ENCODE measurements around the gene CNNM2. TPM values are rescaled to one million over a fixed set of nuclear protein-coding genes. Genes with fewer than 3 reads are reported as not detected.

Gene CNNM2
- total and polyA plus RNA-seq, 4 donors: 3.0 to 18.3 (median 7.8) TPM

DNA sequence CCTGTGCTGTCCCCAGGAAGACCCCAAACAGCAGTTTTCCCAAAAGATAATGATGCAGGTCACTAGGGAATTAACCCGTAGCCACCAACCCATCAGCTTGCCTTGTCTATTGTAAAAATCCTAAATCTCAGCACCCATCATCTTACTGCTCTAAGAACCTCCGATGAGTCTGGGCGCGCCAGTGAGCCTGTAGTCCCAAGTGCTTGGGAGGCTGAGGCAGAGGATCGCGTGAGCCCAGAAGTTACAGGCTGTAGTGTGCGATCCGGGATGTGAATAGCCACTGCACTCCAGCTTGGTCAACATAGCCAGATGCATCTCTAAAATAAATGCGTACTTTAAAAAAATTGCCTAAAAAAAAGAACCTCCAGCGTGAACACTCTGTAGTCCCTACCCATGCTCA lies 47.9 kb upstream of the CNNM2 start:
- TF ChIP-seq, protein P1, sequence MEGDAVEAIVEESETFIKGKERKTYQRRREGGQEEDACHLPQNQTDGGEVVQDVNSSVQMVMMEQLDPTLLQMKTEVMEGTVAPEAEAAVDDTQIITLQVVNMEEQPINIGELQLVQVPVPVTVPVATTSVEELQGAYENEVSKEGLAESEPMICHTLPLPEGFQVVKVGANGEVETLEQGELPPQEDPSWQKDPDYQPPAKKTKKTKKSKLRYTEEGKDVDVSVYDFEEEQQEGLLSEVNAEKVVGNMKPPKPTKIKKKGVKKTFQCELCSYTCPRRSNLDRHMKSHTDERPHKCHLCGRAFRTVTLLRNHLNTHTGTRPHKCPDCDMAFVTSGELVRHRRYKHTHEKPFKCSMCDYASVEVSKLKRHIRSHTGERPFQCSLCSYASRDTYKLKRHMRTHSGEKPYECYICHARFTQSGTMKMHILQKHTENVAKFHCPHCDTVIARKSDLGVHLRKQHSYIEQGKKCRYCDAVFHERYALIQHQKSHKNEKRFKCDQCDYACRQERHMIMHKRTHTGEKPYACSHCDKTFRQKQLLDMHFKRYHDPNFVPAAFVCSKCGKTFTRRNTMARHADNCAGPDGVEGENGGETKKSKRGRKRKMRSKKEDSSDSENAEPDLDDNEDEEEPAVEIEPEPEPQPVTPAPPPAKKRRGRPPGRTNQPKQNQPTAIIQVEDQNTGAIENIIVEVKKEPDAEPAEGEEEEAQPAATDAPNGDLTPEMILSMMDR (IDR thresholded peaks at IDR 0.05; ENCODE audit: control extremely low read depth, extremely low read depth): no peak
- H3K9ac ChIP-seq (ENCODE audit: insufficient read depth in 1 of 2, low read length in 2 of 2): peak overlapping the region; percentile 49 to 71
- no peak for ATAC-seq (ENCODE audit: insufficient read depth, low FRiP score)

DNA sequence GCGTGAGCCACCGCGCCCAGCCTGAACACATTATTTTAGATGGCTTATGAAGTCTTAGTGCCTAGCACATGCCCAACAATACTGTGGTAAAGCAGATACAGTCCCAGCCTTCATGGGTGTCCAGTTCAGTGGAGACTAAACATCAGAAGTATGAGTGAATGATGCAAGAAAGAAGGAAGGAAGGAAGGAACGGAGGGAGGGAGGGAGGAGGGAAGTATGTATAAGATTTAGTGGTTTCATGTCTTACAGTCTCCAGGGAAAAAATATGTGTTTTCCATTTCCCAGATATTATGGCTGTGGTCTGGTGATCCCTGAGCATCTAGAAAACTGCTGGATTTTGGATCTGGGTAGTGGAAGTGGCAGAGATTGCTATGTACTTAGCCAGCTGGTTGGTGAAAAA lies 45.9 kb upstream of the CNNM2 start:
- H3K27ac ChIP-seq (ENCODE audit: low read depth in 1 of 2, low read length in 1 of 2): no peak overlapping the region
- no peak for ATAC-seq (ENCODE audit: insufficient read depth, low FRiP score)
- WGBS, 2 donors: 81 to 89% methylated on average over 4 of the region's 4 CpGs

More for the DNA sequence above, 47.9 kb upstream of the CNNM2 start:
- peaks cover 0 to 6% (median 2%) of the 10 kb centered on the region in 4 donors for H3K36me3 ChIP-seq (ENCODE audit: control insufficient read depth in 4 of 4, insufficient read depth in 4 of 4, low read length in 4 of 4)
- peak in 1 of 3 donors; percentile 11 for DNase-seq
- no peaks in the 10 kb centered on the region for H3K27me3 ChIP-seq (ENCODE audit: control insufficient read depth in 3 of 3, insufficient read depth in 3 of 3, low read length in 2 of 3)
- peaks cover 0 to 11% (median 0%) of the 10 kb centered on the region in 5 donors for H3K4me1 ChIP-seq (ENCODE audit: control insufficient read depth in 5 of 5, insufficient read depth in 5 of 5, low read length in 5 of 5)
- H3K27ac ChIP-seq (ENCODE audit: low read depth in 1 of 2, low read length in 1 of 2): no peak overlapping the region
- H3K9me3 ChIP-seq (ENCODE audit: control insufficient read depth in 4 of 4, insufficient read depth in 3 of 4, low read length in 3 of 4): no peaks in the 10 kb centered on the region
- 92 to 93% methylated on average over 10 of the region's 10 CpGs for WGBS, 2 donors
- no peak overlapping the region for H3K4me3 ChIP-seq

DNA sequence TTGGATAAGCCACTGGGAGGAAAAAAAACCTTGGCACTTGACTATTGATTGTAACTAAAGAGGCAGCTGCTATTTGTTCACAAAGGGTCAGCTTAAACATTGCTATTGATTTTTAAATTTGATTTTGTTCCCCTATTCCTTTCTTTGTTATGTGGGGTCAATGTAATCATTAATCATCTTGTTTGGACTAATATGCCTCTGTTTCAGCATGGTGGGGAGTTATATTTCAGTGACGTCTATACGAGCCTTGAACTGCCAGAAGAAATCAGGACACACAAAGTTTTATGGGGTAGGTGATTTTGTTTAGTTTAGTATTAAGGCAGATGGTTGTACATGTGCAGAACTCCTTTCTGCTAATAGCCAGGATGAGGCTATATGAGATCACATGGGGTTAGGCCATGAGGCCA lies 41.3 kb upstream of the CNNM2 start:
- Histone ChIP-seq H3K36me3 (ENCODE audit: control insufficient read depth in 4 of 4, insufficient read depth in 4 of 4, low read length in 4 of 4) (peaks cover 0 to 6% (median under 1%) of the 10 kb centered on the region in 4 donors), H3K9me3 (ENCODE audit: control insufficient read depth in 4 of 4, insufficient read depth in 3 of 4, low read length in 3 of 4) (no peaks in the 10 kb centered on the region), H3K27ac (ENCODE audit: low read depth in 1 of 2, low read length in 1 of 2) (no peak overlapping the region), H3K4me3 (no peak overlapping the region), H3K4me1 (ENCODE audit: control insufficient read depth in 5 of 5, insufficient read depth in 5 of 5, low read length in 5 of 5) (no peaks in the 10 kb centered on the region), H3K27me3 (ENCODE audit: control insufficient read depth in 3 of 3, insufficient read depth in 3 of 3, low read length in 2 of 3) (no peaks in the 10 kb centered on the region), H3K9ac (ENCODE audit: insufficient read depth in 1 of 2, low read length in 2 of 2) (no peak overlapping the region)
- 89 to 95% methylated on average over 2 of the region's 2 CpGs for WGBS, 2 donors
- ATAC-seq (ENCODE audit: insufficient read depth, low FRiP score) (no peak), DNase-seq (no peak)
- TF ChIP-seq, protein P1 (IDR thresholded peaks at IDR 0.05; ENCODE audit: control extremely low read depth, extremely low read depth): no peak

More for the DNA sequence above, 45.9 kb upstream of the CNNM2 start:
- Histone ChIP-seq H3K36me3 (ENCODE audit: control insufficient read depth in 4 of 4, insufficient read depth in 4 of 4, low read length in 4 of 4) (peaks cover 0 to 3% (median 0%) of the 10 kb centered on the region in 4 donors), H3K9me3 (ENCODE audit: control insufficient read depth in 4 of 4, insufficient read depth in 3 of 4, low read length in 3 of 4) (no peaks in the 10 kb centered on the region), H3K27me3 (ENCODE audit: control insufficient read depth in 3 of 3, insufficient read depth in 3 of 3, low read length in 2 of 3) (no peaks in the 10 kb centered on the region), H3K9ac (ENCODE audit: insufficient read depth in 1 of 2, low read length in 2 of 2) (no peak overlapping the region), H3K4me1 (ENCODE audit: control insufficient read depth in 5 of 5, insufficient read depth in 5 of 5, low read length in 5 of 5) (peaks cover 0 to 11% (median 0%) of the 10 kb centered on the region in 5 donors), H3K4me3 (no peak overlapping the region)
- TF ChIP-seq, protein P1 (IDR thresholded peaks at IDR 0.05; ENCODE audit: control extremely low read depth, extremely low read depth): no peak
- DNase-seq: no peak

DNA sequence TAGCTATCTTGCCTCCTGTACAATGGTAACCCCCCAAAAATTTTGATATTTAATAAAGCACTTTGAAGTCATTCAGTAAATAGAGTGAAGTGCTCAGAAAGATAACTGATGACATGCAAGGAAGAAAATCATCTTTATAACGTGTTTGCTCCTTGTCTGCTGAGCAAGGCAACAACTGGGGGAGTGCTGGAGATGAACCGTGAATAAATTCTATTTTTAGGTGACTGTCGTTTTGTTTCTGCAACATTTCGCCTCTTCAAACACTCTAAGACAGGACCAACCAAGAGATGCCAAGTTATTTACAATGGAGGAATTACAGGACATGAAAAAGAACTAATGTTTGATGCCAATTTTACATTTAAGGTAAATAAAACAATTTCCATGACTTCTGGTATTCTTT lies 39.5 kb upstream of the CNNM2 start:
- Histone ChIP-seq H3K27ac (ENCODE audit: low read depth in 1 of 2, low read length in 1 of 2) (no peak overlapping the region), H3K36me3 (ENCODE audit: control insufficient read depth in 4 of 4, insufficient read depth in 4 of 4, low read length in 4 of 4) (peaks cover 0 to 6% (median under 1%) of the 10 kb centered on the region in 4 donors), H3K9me3 (ENCODE audit: control insufficient read depth in 4 of 4, insufficient read depth in 3 of 4, low read length in 3 of 4) (no peaks in the 10 kb centered on the region), H3K27me3 (ENCODE audit: control insufficient read depth in 3 of 3, insufficient read depth in 3 of 3, low read length in 2 of 3) (no peaks in the 10 kb centered on the region), H3K4me3 (no peak overlapping the region), H3K4me1 (ENCODE audit: control insufficient read depth in 5 of 5, insufficient read depth in 5 of 5, low read length in 5 of 5) (no peaks in the 10 kb centered on the region), H3K9ac (ENCODE audit: insufficient read depth in 1 of 2, low read length in 2 of 2) (no peak overlapping the region)
- ATAC-seq (ENCODE audit: insufficient read depth, low FRiP score) (no peak), DNase-seq (no peak)
- 82 to 83% methylated on average over 4 of the region's 4 CpGs for WGBS, 2 donors
- TF ChIP-seq, protein P1 (IDR thresholded peaks at IDR 0.05; ENCODE audit: control extremely low read depth, extremely low read depth): no peak
